ENCODE results near the gene ZNF497. TPM values are rescaled to one million over a fixed set of nuclear protein-coding genes. Genes with fewer than 3 reads are reported as not detected.

Gene ZNF497
- total and polyA plus RNA-seq, 10 of the 15 experiments (the other 5 are each of a cell fraction or from before 2014, with no cell fraction given): 0.09 to 0.82 (median 0.28) TPM

- intact Hi-C loops (cut with micrococcal nuclease; ENCODE audit: unreplicated experiment): loop anchor here (2.0 kb wide), 3 partner anchors 19 to 137 kb away; partner anchors contain the start of genes ZBTB45, ZNF497 and ZSCAN22
Measured at GRCh38 chr19:58381460-58382212, 19.1 kb upstream of the ZNF497 start.

More at GRCh38 chr19:58381460-58382212, 19.1 kb upstream of the ZNF497 start:
- H3K4me3 ChIP-seq: peak overlapping the region; percentile 87
- peaks cover 24% of the 10 kb centered on the region for H3K4me1 ChIP-seq (ENCODE audit: control insufficient read depth, insufficient read depth, low read length)
- no peaks in the 10 kb centered on the region for H4K20me1 ChIP-seq (ENCODE audit: control insufficient read depth, insufficient read depth)
- POLR2A ChIA-PET: interaction anchor here (0.6 to 2.1 kb wide), 13 partner anchors 10 to 1218 kb away, joined by 3 to 13 read pairs (median 4); partner anchors contain the start of genes CHMP2A, TRIM28, ZNF497 and ZSCAN22
- CTCF ChIA-PET: interaction anchor here (1.2 kb wide), 1 partner anchor 19 kb away, joined by 4 read pairs; the partner anchor contains the start of gene ZNF497
- in situ Hi-C loops (cut with MboI): no loop called here
- peak overlapping the region; percentile 69 for H3K9ac ChIP-seq (ENCODE audit: control insufficient read depth, insufficient read depth, low read length)
- H3K79me2 ChIP-seq (ENCODE audit: control insufficient read depth, insufficient read depth, low read length): peaks cover 11% of the 10 kb centered on the region
- SMC1A ChIA-PET (ENCODE audit: uncharacterized antibody, unreplicated experiment): interaction anchor here (1.4 kb wide), 1 partner anchor 18 kb away, joined by 10 read pairs; the partner anchor contains the start of gene ZNF497
- RAD21 ChIA-PET (ENCODE audit: unreplicated experiment): interaction anchor here (0.7 to 2.1 kb wide), 6 partner anchors 19 to 139 kb away, joined by 3 to 11 read pairs (median 4); partner anchors contain the start of genes ZBTB45, ZNF497, ZNF584 and ZSCAN22
- H3K9me3 ChIP-seq (replicated peaks; ENCODE audit: control insufficient read depth, insufficient read depth, low read length): no peaks in the 10 kb centered on the region
- H3K27ac ChIP-seq (ENCODE audit: control insufficient read depth, insufficient read depth): peak overlapping the region; percentile 72
- FAIRE-seq: no peak
- ATAC-seq: no peak
- peak overlapping the region; percentile 28 for H2AFZ ChIP-seq (ENCODE audit: control insufficient read depth, low read depth, low read length)
- no peaks in the 10 kb centered on the region for H3K36me3 ChIP-seq (ENCODE audit: control insufficient read depth in 2 of 2, insufficient read depth in 2 of 2, low read length in 1 of 2)
- H3K27me3 ChIP-seq (replicated peaks in 1 of 2; ENCODE audit: control insufficient read depth in 2 of 2, insufficient read depth in 2 of 2, low read length in 1 of 2): no peaks in the 10 kb centered on the region
- TF ChIP-seq CREM (IDR thresholded peaks at IDR 0.05; ENCODE audit: low read depth) (no peak), EP300 (IDR thresholded peaks at IDR 0.05; ENCODE audit: borderline replicate concordance in 1 of 2, control insufficient read depth in 1 of 2, low read depth in 2 of 2, low read length in 2 of 2) (no peak), NBN (IDR thresholded peaks at IDR 0.05) (0 out of 2 replicates have a peak, but pooled peaks have one; percentile 56), NKRF (conservative IDR thresholded peaks at IDR 0.05) (0 out of 2 replicates have a peak, but pooled peaks have one; percentile 25), MLLT1 (IDR thresholded peaks at IDR 0.05) (peak; percentile 76; the same call in 1 of the 2 replicates)
- H3K4me2 ChIP-seq (ENCODE audit: control insufficient read depth, insufficient read depth): peak overlapping the region; percentile 32
- TSS peak; percentile 65 for BruUV-seq (replicated peaks)
- WGBS (ENCODE audit: insufficient coverage, insufficient replicate concordance, low lambda C conversion rate, missing lambda C conversion rate): 10% methylated on average over 26 of the region's 26 CpGs
- DNase-seq (ENCODE audit: low read depth, low spot score): no peak

Data from GM12878 (cell line).